T-cell (primary cell): ENCODE measurements around the gene XXYLT1. TPM values are rescaled to one million over a fixed set of nuclear protein-coding genes. Genes with fewer than 3 reads are reported as not detected.

Source experiments
- ATAC-seq, 4 experiments: fragments of 200-7000 bp in 3 of 4; fragments of 150-1000 bp in 1 of 4; cut with Tn5 transposase; replicated peaks in 1 of 4; 1 replicate in 3 of 4; 2 replicates in 1 of 4; pipeline ENCODE4 v1.10.0; 2021; ENCODE audit warnings: moderate library complexity in 3 of 4, mild to moderate bottlenecking in 2 of 4, moderate number of reproducible peaks in 1 of 4
- CTCF ChIA-PET, 2 donors: fragments of 300-600 bp; sonication (Branson Sonifier 250); formaldehyde crosslinking; loops; one replicate each; lab custom pipeline; 2022; ENCODE audit warnings: antibody characterized with exemption in 2 of 2; lab: Charles Lee
- POLR2A ChIA-PET, 2 donors: fragments of 300-600 bp; sonication (Branson Sonifier 250); formaldehyde crosslinking; loops; one replicate each; lab custom pipeline; 2022; ENCODE audit warnings: antibody characterized with exemption in 2 of 2; lab: Charles Lee
- DNase-seq, 35 experiments: peaks; one replicate each; pipeline versions ENCODE4 v3.0.0 to v3.0.0-alpha.2; 2013 to 2023
- H3K27ac ChIP-seq: one replicate; pipeline ENCODE4 v1.5.1; 2013; ENCODE audit warnings: low read length
- H3K27me3 ChIP-seq, 2 experiments: replicated peaks in 1 of 2; 1 replicate in 1 of 2; 2 replicates in 1 of 2; pipeline versions ENCODE4 v1.6.1 to v1.7.0; 2013; ENCODE audit warnings: low read length in 1 of 2, mixed read lengths in 1 of 2; ENCODE audit not compliant: control insufficient read depth in 2 of 2, insufficient read depth in 2 of 2; ENCODE audit errors: extremely low read depth in 1 of 2
- H3K36me3 ChIP-seq, 2 donors: 1 replicate in 1 of 2; 2 replicates in 1 of 2; pipeline versions ENCODE4 v1.6.1 to v1.7.0; 2013; ENCODE audit warnings: low read length in 1 of 2; ENCODE audit not compliant: control insufficient read depth in 2 of 2, insufficient read depth in 1 of 2; ENCODE audit errors: extremely low read depth in 1 of 2
- H3K4me1 ChIP-seq, 2 experiments: 1 replicate in 1 of 2; 2 replicates in 1 of 2; pipeline versions ENCODE4 v1.6.1 to v1.7.0; 2013; ENCODE audit warnings: low read length in 2 of 2, mixed read lengths in 1 of 2; ENCODE audit not compliant: insufficient read depth in 2 of 2, control insufficient read depth in 1 of 2; ENCODE audit errors: extremely low read depth in 1 of 2
- H3K4me3 ChIP-seq, 2 donors: 1 replicate in 1 of 2; 2 replicates in 1 of 2; pipeline versions ENCODE4 v1.5.1 to v1.7.0; 2013; ENCODE audit warnings: mild to moderate bottlenecking in 2 of 2, low read length in 1 of 2, moderate library complexity in 1 of 2; ENCODE audit not compliant: control insufficient read depth in 1 of 2; ENCODE audit errors: extremely low read depth in 1 of 2
- H3K9me3 ChIP-seq: 2 replicates; pipeline ENCODE4 v1.7.0; 2013
- H3K27ac Mint-ChIP-seq, 2 donors: one replicate each; pipeline ENCODE4 v1.8.0; 2020 to 2021; ENCODE audit warnings: mild to moderate bottlenecking in 2 of 2, mixed read lengths in 2 of 2
- H3K27me3 Mint-ChIP-seq, 2 donors: one replicate each; pipeline ENCODE4 v1.8.0; 2021 to 2022; ENCODE audit warnings: mixed read lengths in 2 of 2
- H3K36me3 Mint-ChIP-seq: one replicate; pipeline ENCODE4 v1.8.0; 2021; ENCODE audit warnings: mixed read lengths
- H3K4me1 Mint-ChIP-seq, 3 donors: one replicate each; pipeline ENCODE4 v1.8.0; 2020 to 2022; ENCODE audit warnings: mixed read lengths in 3 of 3, mild to moderate bottlenecking in 1 of 3
- H3K4me3 Mint-ChIP-seq, 3 donors: one replicate each; pipeline ENCODE4 v1.8.0; 2020 to 2022; ENCODE audit warnings: mild to moderate bottlenecking in 3 of 3, mixed read lengths in 3 of 3, moderate library complexity in 3 of 3
- H3K9me3 Mint-ChIP-seq, 3 donors: one replicate each; pipeline ENCODE4 v1.8.0; 2020 to 2022; ENCODE audit warnings: mixed read lengths in 3 of 3
- WGBS: methylation state at CpG from one replicate; pipeline ENCODE4 v1.1.5; 2013; ENCODE audit warnings: missing lambda C conversion rate; ENCODE audit not compliant: insufficient coverage; 5-methylcytosine and 5-hydroxymethylcytosine counted together
- total RNA-seq, 35 experiments: library from RNA in 6 of 35; stranded (reverse) in 6 of 35; fragments of 120-200 nt in 1 of 35; gene quantifications; one replicate each; pipeline versions ENCODE4 v1.2.1 to v1.2.4 and lab custom pipeline; 2013 to 2026

Gene XXYLT1
- total RNA-seq, 5 donors from 2014 or later (not counting 1 experiment from before 2014, with no cell fraction given) = 4.6 to 9.1 (median 5.7) TPM

DNA sequence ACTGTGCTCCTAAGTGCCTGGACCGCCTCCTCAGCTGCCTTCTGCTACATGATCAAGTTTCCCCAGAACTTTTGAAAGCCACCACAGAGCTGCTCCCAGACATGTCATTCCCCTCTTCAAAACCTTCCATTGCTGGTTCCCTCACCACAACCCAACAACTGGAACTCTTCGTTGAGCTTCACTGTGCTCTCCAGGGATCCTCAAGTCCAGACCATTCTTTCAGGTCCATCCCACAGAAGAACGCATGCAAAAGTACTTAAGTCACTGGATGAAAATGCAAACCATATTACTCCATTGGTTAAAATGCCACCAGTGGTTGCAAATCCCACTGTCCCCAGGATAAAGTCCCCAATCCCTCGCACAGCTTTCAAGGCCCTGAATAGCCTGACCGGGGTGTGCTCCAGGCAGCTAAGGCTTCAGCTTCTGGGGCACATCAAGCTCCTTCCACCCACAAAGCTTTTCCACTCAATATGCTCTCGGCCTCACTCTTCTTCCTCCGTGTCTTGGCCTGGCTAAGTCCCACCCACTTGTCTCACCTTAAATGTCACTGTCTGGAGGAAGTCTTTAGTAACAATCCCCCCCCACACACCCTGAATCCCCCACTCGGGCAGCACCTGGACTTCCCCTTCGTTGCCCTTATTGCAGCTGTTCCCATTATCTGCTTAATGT is 84.8 kb downstream of the XXYLT1 start:
- no peak overlapping the region for H3K27ac ChIP-seq
- ATAC-seq = no peak

DNA sequence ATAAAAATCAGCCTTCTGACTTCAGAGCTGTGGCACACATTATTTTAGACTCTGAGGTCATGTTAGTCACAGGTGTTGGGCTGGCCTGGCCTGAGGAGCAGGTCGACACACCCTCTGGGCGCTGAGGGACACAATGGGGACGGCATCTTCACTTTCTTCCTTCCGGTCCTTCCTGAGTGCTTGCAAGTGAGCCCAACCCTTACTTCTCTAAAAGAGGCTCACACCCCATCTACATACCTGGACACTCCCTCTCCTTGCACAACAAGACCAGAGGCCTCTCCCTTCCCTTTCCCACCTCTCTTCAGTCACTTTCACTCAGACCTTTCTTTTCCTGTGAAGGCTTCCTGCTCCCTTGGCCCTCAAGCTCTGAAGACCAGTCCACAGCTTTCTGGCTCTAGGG is 85.4 kb downstream of the XXYLT1 start:
- no peak for ATAC-seq
- H3K4me1 Mint-ChIP-seq = peaks cover 39 to 52% (median 52%) of the 10 kb centered on the region in 3 donors

More for the DNA sequence above, 84.8 kb downstream of the XXYLT1 start:
- H3K4me3 ChIP-seq = no peak overlapping the region
- POLR2A ChIA-PET = no interaction called here
- H3K36me3 ChIP-seq = no peaks in the 10 kb centered on the region
- no peak overlapping the region for H3K4me3 Mint-ChIP-seq
- DNase-seq = peak in 1 of 35 experiments; percentile 21
- H3K4me1 Mint-ChIP-seq = peaks cover 39 to 51% (median 50%) of the 10 kb centered on the region in 3 donors
- H3K27ac Mint-ChIP-seq = peak overlapping the region in 1 of 2 donors; percentile 70
- no peaks in the 10 kb centered on the region for H3K27me3 Mint-ChIP-seq
- CTCF ChIA-PET = interaction anchor here (0.5 to 0.7 kb wide), 2 partner anchors 16 to 745 kb away, joined by 4 to 5 read pairs; no protein-coding TSS in a partner anchor
- WGBS = 38% methylated on average over 8 of the region's 9 CpGs
- peaks cover 9% of the 10 kb centered on the region for H3K36me3 Mint-ChIP-seq
- peaks cover 0 to 7% (median 5%) of the 10 kb centered on the region in 3 donors for H3K9me3 Mint-ChIP-seq
- peaks cover 13 to 23% of the 10 kb centered on the region in 2 experiments for H3K4me1 ChIP-seq
- H3K9me3 ChIP-seq = no peaks in the 10 kb centered on the region
- H3K27me3 ChIP-seq = no peaks in the 10 kb centered on the region

DNA sequence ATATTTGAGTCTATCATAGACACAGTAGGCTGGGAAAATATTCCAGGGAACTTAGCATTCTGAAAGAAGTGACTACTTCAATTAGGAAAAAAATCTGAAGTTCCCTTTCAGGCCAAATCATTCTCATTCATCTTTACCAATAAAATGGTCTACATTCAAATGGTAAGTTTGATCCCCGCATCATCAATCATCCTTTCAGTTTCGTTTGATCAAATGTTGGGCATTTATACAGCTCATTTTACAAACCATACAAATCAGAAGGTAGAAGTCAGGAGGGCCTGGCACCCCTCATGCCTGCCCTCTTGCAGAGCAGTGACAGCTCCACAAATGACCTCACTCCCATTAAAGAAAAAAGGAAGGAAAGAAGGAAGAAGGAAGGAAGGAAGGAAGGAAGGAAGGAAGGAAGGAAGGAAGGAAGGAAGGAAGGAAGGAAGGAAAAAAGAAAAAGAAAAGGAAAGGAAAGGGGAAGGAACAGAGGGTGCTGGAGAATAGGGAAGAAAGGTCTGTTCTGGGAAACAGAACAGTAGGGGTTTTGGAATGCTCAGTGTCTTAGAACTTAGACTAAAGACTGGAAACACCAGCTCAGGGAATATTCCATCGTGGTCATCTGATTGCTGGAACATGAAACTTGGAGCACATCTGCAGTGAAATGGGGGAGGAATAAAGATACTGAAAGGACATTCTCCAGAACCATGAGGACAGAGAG is 86.1 kb downstream of the XXYLT1 start:
- H3K36me3 Mint-ChIP-seq = peaks cover 8% of the 10 kb centered on the region
- Histone ChIP-seq H3K9me3 (no peaks in the 10 kb centered on the region), H3K27ac (no peak overlapping the region), H3K27me3 (no peaks in the 10 kb centered on the region), H3K36me3 (no peaks in the 10 kb centered on the region), H3K4me1 (peaks cover 13 to 23% of the 10 kb centered on the region in 2 experiments), H3K4me3 (no peak overlapping the region)
- peaks cover 39 to 52% (median 52%) of the 10 kb centered on the region in 3 donors for H3K4me1 Mint-ChIP-seq
- peak overlapping the region in 1 of 3 donors; percentile 37 for H3K4me3 Mint-ChIP-seq
- CTCF ChIA-PET = no interaction called here
- POLR2A ChIA-PET = no interaction called here
- H3K9me3 Mint-ChIP-seq = peaks cover 0 to 5% (median 2%) of the 10 kb centered on the region in 3 donors
- H3K27ac Mint-ChIP-seq = no peak overlapping the region
- WGBS = 85% methylated on average over 2 of the region's 3 CpGs
- no peak for DNase-seq
- no peaks in the 10 kb centered on the region for H3K27me3 Mint-ChIP-seq
- ATAC-seq = no peak

More for the DNA sequence above, 85.4 kb downstream of the XXYLT1 start:
- ChIA-PET CTCF (no interaction called here), POLR2A (no interaction called here)
- no peaks in the 10 kb centered on the region for H3K36me3 ChIP-seq
- peaks cover 0 to 5% (median 2%) of the 10 kb centered on the region in 3 donors for H3K9me3 Mint-ChIP-seq
- H3K27me3 Mint-ChIP-seq = no peaks in the 10 kb centered on the region
- DNase-seq = no peak
- no peaks in the 10 kb centered on the region for H3K9me3 ChIP-seq
- H3K27ac Mint-ChIP-seq = no peak overlapping the region
- no peak overlapping the region for H3K4me3 ChIP-seq
- H3K4me1 ChIP-seq = peaks cover 13 to 23% of the 10 kb centered on the region in 2 experiments
- no peaks in the 10 kb centered on the region for H3K27me3 ChIP-seq
- peaks cover 8% of the 10 kb centered on the region for H3K36me3 Mint-ChIP-seq
- no peak overlapping the region for H3K4me3 Mint-ChIP-seq
- no peak overlapping the region for H3K27ac ChIP-seq
- 86% methylated on average over 4 of the region's 4 CpGs for WGBS

DNA sequence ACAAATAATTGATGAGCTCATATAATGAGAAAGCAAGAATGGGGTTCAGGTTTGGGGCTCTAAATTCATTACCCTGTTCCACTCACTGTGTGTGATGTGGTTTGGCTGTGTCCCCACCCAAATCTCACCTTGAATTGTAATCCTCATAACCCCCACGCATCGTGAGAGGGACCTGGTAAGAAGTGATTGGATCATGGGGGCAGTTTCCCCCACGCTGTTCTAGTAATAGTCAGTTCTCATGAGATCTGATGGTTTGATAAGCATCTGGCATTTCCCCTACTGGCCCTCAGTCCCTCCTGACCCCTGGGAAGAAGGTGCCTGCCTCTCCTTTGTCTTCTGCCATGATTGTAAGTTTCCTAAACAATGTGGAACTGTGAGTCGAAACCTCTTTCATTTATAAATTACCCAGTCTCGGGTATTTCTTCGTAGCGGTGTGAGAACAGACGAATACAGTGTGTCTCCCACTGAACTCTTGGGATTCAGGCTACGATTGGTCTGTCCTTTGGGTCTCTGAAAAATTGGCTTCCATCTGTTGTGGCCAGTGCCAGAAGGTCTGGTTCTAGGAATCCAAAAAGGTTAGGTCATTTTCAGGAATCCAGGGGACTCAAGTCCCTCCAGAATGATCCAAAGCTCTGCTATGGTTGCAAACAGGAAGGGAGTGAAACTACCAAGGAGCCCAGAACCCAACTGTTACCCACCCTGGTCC is 87.7 kb downstream of the XXYLT1 start:
- H3K9me3 ChIP-seq = no peaks in the 10 kb centered on the region
- ATAC-seq (no peak), DNase-seq (no peak)
- no peaks in the 10 kb centered on the region for H3K36me3 ChIP-seq
- POLR2A ChIA-PET = no interaction called here
- H3K27me3 ChIP-seq = no peaks in the 10 kb centered on the region
- Mint-ChIP-seq H3K4me1 (peaks cover 44 to 53% (median 53%) of the 10 kb centered on the region in 3 donors), H3K27me3 (no peaks in the 10 kb centered on the region), H3K36me3 (peaks cover 3% of the 10 kb centered on the region), H3K9me3 (no peaks in the 10 kb centered on the region), H3K4me3 (peak overlapping the region in 1 of 3 donors; percentile 43), H3K27ac (peak overlapping the region in 1 of 2 donors; percentile 48)
- CTCF ChIA-PET = no interaction called here
- H3K4me3 ChIP-seq = no peak overlapping the region
- peaks cover 13 to 26% of the 10 kb centered on the region in 2 experiments for H3K4me1 ChIP-seq
- no peak overlapping the region for H3K27ac ChIP-seq
- 88% methylated on average over 5 of the region's 9 CpGs for WGBS

DNA sequence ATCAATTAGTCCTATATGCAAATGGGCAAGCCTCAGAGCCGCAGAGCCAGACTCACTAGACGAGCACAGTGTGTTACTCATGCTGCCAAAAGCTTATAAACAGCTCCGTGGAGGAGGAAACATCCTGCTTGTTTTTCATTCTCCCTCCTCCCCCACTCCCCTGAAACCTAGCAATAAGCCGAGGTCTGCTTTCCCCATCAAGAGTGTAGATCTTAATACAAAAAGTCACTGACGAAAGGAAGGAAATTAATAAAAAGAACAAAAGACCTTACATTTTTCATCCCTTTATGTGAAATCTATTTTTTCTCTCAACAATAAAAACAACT is 88.5 kb downstream of the XXYLT1 start:
- CTCF ChIA-PET = no interaction called here
- H3K4me3 Mint-ChIP-seq = peak overlapping the region in 2 of 3 donors; percentile 5 to 43
- POLR2A ChIA-PET = no interaction called here
- H3K27ac ChIP-seq = no peak overlapping the region
- peaks cover 47 to 56% (median 54%) of the 10 kb centered on the region in 3 donors for H3K4me1 Mint-ChIP-seq
- no peaks in the 10 kb centered on the region for H3K36me3 ChIP-seq
- H3K9me3 ChIP-seq = no peaks in the 10 kb centered on the region
- DNase-seq (peak in 3 of 35 experiments; percentile 11 to 21 (median 15)), ATAC-seq (peak; percentile 52 to 82 (median 60))
- peaks cover 6% of the 10 kb centered on the region for H3K36me3 Mint-ChIP-seq
- no peaks in the 10 kb centered on the region for H3K27me3 Mint-ChIP-seq
- 46% methylated on average over 2 of the region's 5 CpGs for WGBS
- no peaks in the 10 kb centered on the region for H3K27me3 ChIP-seq
- peak overlapping the region in 1 of 2 donors; percentile 68 for H3K27ac Mint-ChIP-seq
- peaks cover 13 to 29% of the 10 kb centered on the region in 2 experiments for H3K4me1 ChIP-seq
- H3K9me3 Mint-ChIP-seq = no peaks in the 10 kb centered on the region
- no peak overlapping the region for H3K4me3 ChIP-seq
